GM18870 (cell line): ENCODE results near the gene HTRA3.

Experiments
- ATAC-seq: cut with Tn5 transposase; IDR thresholded peaks from one replicate; pipeline ENCODE4 v1.9.1; 2021; ENCODE audit warnings: moderate library complexity; ENCODE audit not compliant: unreplicated experiment

Gene HTRA3

GRCh38 chr4:8322794-8323704 lies 53.5 kb downstream of the HTRA3 start:
- no peak for ATAC-seq

GRCh38 chr4:8323947-8324555 lies 54.5 kb downstream of the HTRA3 start:
- no peak for ATAC-seq

GRCh38 chr4:8324640-8325239 lies 55.2 kb downstream of the HTRA3 start:
- no peak for ATAC-seq

DNA sequence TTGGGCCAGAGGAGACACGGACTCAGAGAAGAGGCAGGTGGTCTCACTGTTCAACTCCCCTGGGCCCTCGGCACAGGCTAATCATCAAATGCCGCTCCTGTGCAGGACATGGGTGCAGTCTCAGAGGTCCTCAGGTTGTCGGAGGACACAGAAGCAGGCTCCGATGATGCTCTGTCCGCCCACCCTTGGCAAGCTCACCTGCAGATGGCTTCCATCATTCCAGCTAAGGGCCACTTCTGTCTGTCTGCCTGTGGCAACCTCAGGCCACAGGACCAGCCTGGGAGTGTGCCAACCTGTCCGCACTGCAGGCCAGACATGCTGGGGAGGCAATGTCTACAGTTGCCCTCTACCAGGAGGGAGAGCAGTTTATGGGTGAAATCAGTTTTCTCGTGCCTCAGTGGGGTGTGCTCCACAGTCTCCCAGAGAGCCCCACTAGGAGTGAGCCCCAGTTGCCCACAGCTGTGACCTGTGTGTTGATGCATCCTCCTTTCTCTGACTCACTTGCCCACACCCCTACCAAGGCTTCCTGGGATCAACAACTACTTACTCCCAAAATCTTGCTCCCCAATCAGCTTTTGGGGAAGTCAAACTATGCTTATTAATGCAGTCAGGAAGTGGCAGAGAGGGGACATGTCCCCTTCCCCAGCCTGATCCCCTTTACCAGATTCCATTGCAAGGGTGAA lies 55.9 kb downstream of the HTRA3 start:
- no peak for ATAC-seq

- ATAC-seq, result no peak
These were observed 56.7 kb downstream of the HTRA3 start for GRCh38 chr4:8326206-8326605.

GRCh38 chr4:8328456-8328855 lies 58.9 kb downstream of the HTRA3 start:
- no peak for ATAC-seq

GRCh38 chr4:8328866-8329559 lies 59.5 kb downstream of the HTRA3 start:
- no peak for ATAC-seq

- no peak for ATAC-seq
These were observed 60.0 kb downstream of the HTRA3 start for GRCh38 chr4:8329560-8329858.

DNA sequence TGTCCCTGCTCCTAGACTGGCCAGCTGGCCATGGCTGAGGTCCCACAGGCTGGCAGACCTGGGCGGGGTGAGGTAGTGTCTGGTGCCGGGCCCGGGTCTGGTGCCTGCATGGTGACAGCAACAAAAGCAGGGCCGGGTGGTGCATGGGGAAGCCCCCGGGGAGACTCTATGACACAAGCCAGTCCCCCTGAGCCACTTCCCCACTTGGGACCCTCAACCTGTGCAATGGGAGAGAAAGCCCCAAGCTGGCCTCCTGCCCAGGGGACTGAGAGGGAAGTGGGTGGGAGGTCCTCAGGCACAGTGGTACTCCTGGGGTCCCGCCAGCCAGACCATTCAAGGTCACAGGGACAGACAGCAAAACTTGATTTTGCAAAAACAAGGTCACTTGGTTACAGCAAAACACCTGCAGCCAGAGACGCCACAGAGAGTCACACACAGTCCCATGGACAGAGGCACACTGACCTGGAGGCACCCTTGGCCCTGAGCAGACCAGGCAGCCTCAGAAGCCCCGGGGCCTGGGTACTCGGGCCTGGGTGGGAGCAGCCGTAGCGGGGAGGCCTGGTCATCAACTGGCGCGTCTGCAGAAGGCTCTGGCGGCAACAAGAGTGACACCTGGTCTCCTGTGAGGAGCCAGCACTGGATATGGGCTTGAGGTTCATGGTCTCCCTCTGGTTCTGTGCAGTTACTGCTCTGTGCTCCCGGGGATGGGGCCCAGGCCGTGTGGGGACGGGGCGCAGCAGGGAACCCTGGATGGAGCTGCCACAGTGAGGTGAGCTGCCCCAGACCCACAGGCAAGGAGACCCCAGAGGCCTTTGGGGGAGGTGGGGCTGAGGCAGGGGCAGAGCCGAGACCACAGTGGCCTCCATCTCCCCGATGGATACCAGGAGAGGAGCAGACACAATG lies 60.6 kb downstream of the HTRA3 start:
- no peak for ATAC-seq

GRCh38 chr4:8330821-8331574 lies 61.4 kb downstream of the HTRA3 start:
- no peak for ATAC-seq

- no peak for ATAC-seq
These were observed 62.0 kb downstream of the HTRA3 start for GRCh38 chr4:8331575-8331955.

DNA sequence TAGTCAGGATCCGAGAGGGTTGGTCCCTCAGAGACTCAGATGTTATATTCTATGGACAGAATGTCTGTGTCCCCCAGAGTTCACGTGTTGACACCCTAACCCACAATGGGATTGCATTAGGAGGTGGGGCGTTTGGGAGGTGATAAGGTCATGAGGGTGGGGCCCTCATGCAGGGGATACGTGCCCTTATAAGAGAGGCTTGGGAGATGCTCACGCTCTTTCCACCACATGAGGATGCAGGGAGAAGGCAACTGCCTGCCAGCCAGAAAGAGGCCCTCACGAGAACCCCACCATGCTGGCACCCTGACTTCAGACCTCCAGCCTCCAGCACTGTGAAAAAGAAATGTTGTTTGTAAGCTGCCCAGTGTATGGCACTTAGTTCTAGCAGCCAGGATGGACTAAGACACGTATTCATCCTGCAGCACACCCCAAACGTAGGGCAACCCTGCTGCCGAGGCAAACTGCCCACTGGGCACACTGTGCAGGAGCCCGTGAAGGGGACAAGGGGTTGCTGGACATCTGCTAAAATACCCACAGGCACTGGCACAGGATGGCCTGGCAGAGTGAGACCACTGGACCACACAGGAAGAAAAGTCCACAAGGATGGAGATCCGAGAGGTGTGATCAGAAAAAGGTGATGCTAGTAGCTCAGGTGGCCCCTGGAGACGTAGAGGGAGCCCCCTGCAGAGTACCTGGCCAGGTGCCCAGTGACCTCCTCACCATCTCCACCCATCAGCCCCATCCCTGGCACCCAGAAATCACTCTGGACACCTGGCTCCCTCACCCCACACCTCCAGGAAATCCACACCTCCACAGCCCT lies 62.7 kb downstream of the HTRA3 start:
- ATAC-seq, result no peak

- ATAC-seq, result no peak
These were observed 63.4 kb downstream of the HTRA3 start for GRCh38 chr4:8332891-8333331.

DNA sequence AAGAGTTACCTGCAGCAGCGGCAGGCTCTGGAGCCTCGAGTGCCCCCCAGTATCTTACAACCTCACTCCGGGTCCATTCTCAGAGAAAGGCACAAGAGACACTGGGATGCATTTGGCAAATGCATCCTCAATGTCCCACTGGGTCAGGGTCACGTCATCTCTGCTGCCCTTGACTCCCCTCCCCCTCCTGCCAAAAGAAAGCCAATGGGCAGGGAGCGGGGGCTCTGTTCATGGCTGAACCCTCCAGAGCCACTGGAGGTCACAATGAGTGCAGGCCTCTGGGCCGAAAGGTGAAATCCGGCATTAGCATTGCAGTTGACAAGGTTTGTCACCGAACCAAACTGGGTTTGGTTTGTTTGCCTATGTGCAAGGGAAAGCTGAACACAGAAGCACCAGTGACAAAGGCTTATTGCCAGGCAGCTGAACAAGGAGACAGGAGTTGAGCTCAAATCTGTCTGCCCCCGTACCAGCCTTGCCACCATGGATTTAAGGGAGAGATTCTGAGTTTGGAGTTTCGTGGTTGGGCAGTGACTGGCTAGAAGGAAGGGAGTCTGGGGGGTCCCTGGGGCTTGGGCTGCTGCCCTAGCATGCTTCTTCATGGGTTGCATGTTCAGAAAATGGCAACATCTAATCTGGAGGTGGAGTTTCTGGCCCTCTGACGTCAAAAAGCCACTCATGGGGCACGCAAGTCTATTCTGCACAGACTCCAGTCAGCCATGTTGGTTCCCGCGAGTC lies 64.3 kb downstream of the HTRA3 start:
- ATAC-seq, result no peak

DNA sequence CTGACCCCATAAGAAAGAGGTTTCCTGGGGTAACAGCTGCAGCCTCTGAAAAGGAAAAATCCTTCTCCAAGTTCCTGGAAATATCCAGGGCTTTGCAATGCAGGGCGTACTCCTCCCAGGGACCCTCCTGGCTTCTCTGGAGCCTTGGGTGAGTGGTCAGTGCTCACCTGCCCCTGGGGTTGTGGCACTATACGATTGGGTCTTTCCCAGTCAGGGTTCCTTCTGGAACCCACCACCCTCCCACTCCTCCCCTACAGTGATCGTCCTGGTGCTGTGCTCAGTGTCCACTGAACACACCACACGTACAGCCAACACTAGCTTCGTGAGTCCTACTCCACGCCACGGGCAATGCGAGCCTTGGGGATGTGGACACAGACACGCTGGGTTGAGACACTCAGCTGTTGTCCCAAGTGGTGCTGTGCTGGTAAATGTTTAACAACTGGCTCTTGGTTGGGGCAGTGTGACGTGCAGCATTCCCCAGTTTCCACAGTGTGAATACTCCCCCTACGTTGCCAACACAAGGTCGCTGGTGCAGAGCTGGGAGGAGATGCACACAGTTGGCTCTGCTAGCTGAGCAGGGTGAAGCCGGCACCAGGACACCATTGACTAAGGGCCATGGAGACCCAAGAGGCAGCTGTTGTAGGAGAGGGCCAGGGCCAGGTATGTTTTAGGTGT lies 65.4 kb downstream of the HTRA3 start:
- no peak for ATAC-seq

DNA sequence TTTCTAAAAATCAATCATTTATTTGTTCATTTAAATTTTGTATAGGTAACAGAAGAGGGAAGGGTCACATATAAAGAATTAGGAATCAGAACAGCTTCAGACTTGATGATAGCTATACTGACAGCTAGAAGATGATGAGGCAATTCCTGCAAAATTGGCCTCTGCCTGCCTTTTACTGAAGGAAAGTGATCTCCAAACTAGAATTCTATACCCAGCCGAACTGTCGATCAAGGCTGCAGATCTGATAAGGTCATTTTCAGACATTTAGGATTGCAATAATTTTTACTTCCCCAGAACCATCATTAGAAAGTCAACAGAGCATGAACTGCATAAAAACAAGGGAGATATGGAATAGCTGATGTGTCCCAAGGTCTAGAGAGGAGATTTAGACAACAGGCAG lies 66.3 kb downstream of the HTRA3 start:
- no peak for ATAC-seq

DNA sequence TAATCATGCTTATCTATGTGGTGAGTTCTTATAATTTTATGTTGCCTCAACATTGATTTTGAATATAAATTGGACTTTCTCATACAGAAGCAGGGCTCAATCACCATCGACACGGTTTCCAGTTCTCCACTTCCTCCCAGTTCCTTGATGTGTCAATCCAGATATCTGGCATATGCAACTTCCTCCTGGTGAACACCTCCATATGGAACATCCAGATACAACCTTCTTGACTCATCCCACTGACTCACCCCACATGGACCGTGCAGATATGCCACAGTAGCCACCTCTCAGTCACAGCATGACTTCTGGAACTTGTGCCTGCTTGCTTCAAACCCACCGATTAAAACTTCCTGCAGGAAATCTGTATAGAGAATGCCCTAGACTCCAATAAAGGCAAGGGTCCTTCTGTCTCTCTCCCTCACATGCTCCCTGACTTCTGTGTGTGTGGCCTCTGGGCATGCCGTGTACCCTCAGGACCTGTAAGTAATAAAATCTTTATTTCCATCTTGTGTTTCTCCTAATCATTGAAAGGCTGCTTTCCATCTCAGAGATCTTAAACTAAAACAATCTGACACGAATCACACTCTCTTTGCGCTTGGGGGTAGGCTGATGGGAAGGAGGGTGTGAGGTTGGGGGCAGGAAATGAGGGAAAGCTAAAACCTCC lies 67.0 kb downstream of the HTRA3 start:
- no peak for ATAC-seq
